SK-N-SH (cell line): ENCODE measurements around the gene DPEP1. TPM values are rescaled to one million over a fixed set of nuclear protein-coding genes. Genes with fewer than 3 reads are reported as not detected.

Source experiments
- CTCF ChIA-PET: fragments of 300-600, 350-600 bp; formaldehyde crosslinking; extraction: SDS; loops from one replicate; lab custom pipeline; 2021; lab: Yijun Ruan, JAX
- POLR2A ChIA-PET: fragments of 350-600 bp; sonication (Branson Sonifier 250); formaldehyde crosslinking; extraction: SDS; loops from one replicate; lab custom pipeline; 2020; ENCODE audit warnings: antibody characterized with exemption, inconsistent platforms; lab: Yijun Ruan, JAX
- DNase-seq: peaks from one replicate; pipeline ENCODE4 v3.0.0; 2012
- H2AFZ ChIP-seq: fragments of 200-600 bp; sonication (generic); 2 replicates; pipeline ENCODE4 v1.8.1; 2016; ENCODE audit warnings: antibody characterized with exemption, mild to moderate bottlenecking, low read depth
- H3F3A ChIP-seq: fragments of 200-600 bp; sonication (generic); replicated peaks from 2 replicates; pipeline ENCODE3; 2016; ENCODE audit warnings: antibody characterized with exemption, mild to moderate bottlenecking; ENCODE audit not compliant: insufficient read depth
- H3K27ac ChIP-seq, 2 experiments: fragments of 200-500 bp in 1 of 2; fragments of 200-600 bp in 1 of 2; sonication (Bioruptor generic) in 1 of 2; sonication (generic), shearing (Covaris generic) in 1 of 2; 2 replicates each; pipeline versions ENCODE4 v1.5.1 to v1.6.1; 2014 to 2016; ENCODE audit warnings: low read depth in 2 of 2, inconsistent platforms in 1 of 2, low read length in 1 of 2, mild to moderate bottlenecking in 1 of 2, mixed read lengths in 1 of 2
- H3K27me3 ChIP-seq: fragments of 200-600 bp; sonication (generic), shearing (Covaris generic); 2 replicates; pipeline ENCODE4 v1.6.1; 2016; ENCODE audit warnings: mixed run types; ENCODE audit not compliant: insufficient read depth
- H3K36me3 ChIP-seq, 2 experiments: fragments of 200-500 bp in 1 of 2; fragments of 200-600 bp in 1 of 2; sonication (Bioruptor generic) in 1 of 2; sonication (generic) in 1 of 2; replicated peaks in 1 of 2; 2 replicates each; pipeline versions ENCODE3 to v1.5.1; 2014 to 2016; ENCODE audit warnings: low read length in 1 of 2, mild to moderate bottlenecking in 1 of 2; ENCODE audit not compliant: insufficient read depth in 2 of 2, control insufficient read depth in 1 of 2
- H3K4me1 ChIP-seq, 2 experiments: fragments of 200-500 bp in 1 of 2; fragments of 200-600 bp in 1 of 2; sonication (Bioruptor generic) in 1 of 2; sonication (generic), shearing (Covaris generic) in 1 of 2; 2 replicates each; pipeline versions ENCODE4 v1.5.1 to v1.6.1; 2014 to 2016; ENCODE audit warnings: low read depth in 1 of 2, low read length in 1 of 2, mixed run types in 1 of 2; ENCODE audit not compliant: insufficient read depth in 2 of 2, control insufficient read depth in 1 of 2
- H3K4me2 ChIP-seq: fragments of 200-600 bp; sonication (generic), shearing (Covaris generic); 2 replicates; pipeline ENCODE4 v1.6.1; 2017; ENCODE audit warnings: mixed run types
- H3K4me3 ChIP-seq, 2 experiments: fragments of 200-500 bp in 1 of 2; fragments of 200-600 bp in 1 of 2; sonication (Bioruptor generic) in 1 of 2; sonication (generic), shearing (Covaris generic) in 1 of 2; 2 replicates each; pipeline versions ENCODE4 v1.5.1 to v1.8.1; 2014 to 2016; ENCODE audit warnings: low read depth in 2 of 2, inconsistent platforms in 1 of 2, low read length in 1 of 2, mild to moderate bottlenecking in 1 of 2, mixed read lengths in 1 of 2, moderate library complexity in 1 of 2
- H3K79me2 ChIP-seq: fragments of 200-600 bp; sonication (generic); 2 replicates; pipeline ENCODE4 v1.8.1; 2017; ENCODE audit warnings: mild to moderate bottlenecking; ENCODE audit not compliant: insufficient read depth
- H3K9ac ChIP-seq: fragments of 200-600 bp; sonication (generic); 2 replicates; pipeline ENCODE4 v1.6.1; 2017; ENCODE audit warnings: mixed run types
- H3K9me2 ChIP-seq: fragments of 200-600 bp; sonication (generic); 2 replicates; pipeline ENCODE4 v1.6.1; 2017; ENCODE audit warnings: mixed run types
- H3K9me3 ChIP-seq: fragments of 200-600 bp; sonication (generic); 2 replicates; pipeline ENCODE4 v1.6.1; 2017; ENCODE audit warnings: mixed run types, mild to moderate bottlenecking, moderate library complexity
- H4K20me1 ChIP-seq: fragments of 200-600 bp; sonication (generic); 2 replicates; pipeline ENCODE4 v1.6.1; 2017; ENCODE audit warnings: mild to moderate bottlenecking, mixed run types; ENCODE audit not compliant: insufficient read depth
- CTCF ChIP-seq: fragments of 200-600 bp; sonication (generic); IDR thresholded peaks from 2 replicates; pipeline ENCODE4 v1.6.1; 2017; ENCODE audit warnings: antibody characterized with exemption, mild to moderate bottlenecking, moderate library complexity
- FOXM1 ChIP-seq: IDR thresholded peaks from 2 replicates; pipeline ENCODE4 v1.4.0; 2012; ENCODE audit warnings: low read depth, mild to moderate bottlenecking
- NFIC ChIP-seq: IDR thresholded peaks from 2 replicates; pipeline ENCODE4 v1.4.0; 2012; ENCODE audit warnings: borderline replicate concordance
- SMC3 ChIP-seq: IDR thresholded peaks from 2 replicates; pipeline ENCODE4 v1.6.1; 2012; ENCODE audit warnings: low read depth, low read length, improper control_type of control experiment
- USF2 ChIP-seq: fragments of 150-350 bp; IDR thresholded peaks from 2 replicates; pipeline ENCODE4 v1.6.1; 2017; ENCODE audit warnings: antibody characterized with exemption, low read length, low read depth, borderline replicate concordance
- YY1 ChIP-seq: IDR thresholded peaks from 2 replicates; pipeline ENCODE4 v1.4.0; 2012; ENCODE audit warnings: low read depth, mild to moderate bottlenecking
- WGBS: methylation state at CpG from one replicate; pipeline ENCODE4 v1.1.6; 2017; ENCODE audit warnings: low lambda C conversion rate; 5-methylcytosine and 5-hydroxymethylcytosine counted together
- polyA plus RNA-seq, 3 experiments: library from polyadenylated mRNA; depleted of rRNA; stranded (reverse); fragments of >200 nt; gene quantifications; 2 replicates each; pipeline ENCODE4 v1.2.3, GENCODE V29; 2012
- TF ChIP-seq, protein P1 (sequence below): IDR thresholded peaks from 2 replicates; pipeline ENCODE4 v1.4.0; 2012; ENCODE audit warnings: low read depth, borderline replicate concordance
- TF ChIP-seq, protein P2 (sequence below): IDR thresholded peaks from 2 replicates; pipeline ENCODE4 v1.6.1; 2012; ENCODE audit warnings: mild to moderate bottlenecking, low read depth, low read length, moderate library complexity

The DPEP1 gene
- polyA plus RNA-seq, 1 of the 3 experiments (the other 2 are of a cell fraction): 0.05 TPM

GRCh38 chr16:89678258-89678657 lies 64.8 kb downstream of the DPEP1 start:
- no peaks in the 10 kb centered on the region for H3F3A ChIP-seq
- TF ChIP-seq YY1 (peak; percentile 33; the same call in 1 of the 2 replicates), FOXM1 (no peak), NFIC (no peak), SMC3 (no peak)
- TF ChIP-seq, protein P1, sequence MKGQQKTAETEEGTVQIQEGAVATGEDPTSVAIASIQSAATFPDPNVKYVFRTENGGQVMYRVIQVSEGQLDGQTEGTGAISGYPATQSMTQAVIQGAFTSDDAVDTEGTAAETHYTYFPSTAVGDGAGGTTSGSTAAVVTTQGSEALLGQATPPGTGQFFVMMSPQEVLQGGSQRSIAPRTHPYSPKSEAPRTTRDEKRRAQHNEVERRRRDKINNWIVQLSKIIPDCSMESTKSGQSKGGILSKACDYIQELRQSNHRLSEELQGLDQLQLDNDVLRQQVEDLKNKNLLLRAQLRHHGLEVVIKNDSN: no peak
- TF ChIP-seq, all 33 proteins: peak for 1
- Histone ChIP-seq H4K20me1 (no peaks in the 10 kb centered on the region), H3K9me2 (no peaks in the 10 kb centered on the region), H3K4me1 (no peaks in the 10 kb centered on the region), H3K36me3 (no peaks in the 10 kb centered on the region), H3K27ac (no peak overlapping the region), H3K79me2 (no peaks in the 10 kb centered on the region), H3K4me3 (no peak overlapping the region), H3K27me3 (no peaks in the 10 kb centered on the region), H2AFZ (no peak overlapping the region), H3K4me2 (no peak overlapping the region), H3K9me3 (peaks cover 14% of the 10 kb centered on the region; the same call in 1 of the 2 replicates), H3K9ac (no peak overlapping the region)
- WGBS: 84% methylated on average over 2 of the region's 2 CpGs
- ChIA-PET POLR2A (no interaction called here), CTCF (no interaction called here)
- DNase-seq: no peak

- Histone ChIP-seq H4K20me1 (no peaks in the 10 kb centered on the region), H2AFZ (no peak overlapping the region), H3K4me2 (no peak overlapping the region), H3K9ac (no peak overlapping the region), H3K9me3 (no peaks in the 10 kb centered on the region), H3K27me3 (no peaks in the 10 kb centered on the region), H3K36me3 (peaks cover 7 to 8% of the 10 kb centered on the region in 2 experiments), H3K4me3 (no peak overlapping the region), H3K9me2 (no peaks in the 10 kb centered on the region), H3K4me1 (peaks cover 4 to 7% of the 10 kb centered on the region in 2 experiments; a peak in 1 of 4 replicates), H3K79me2 (peaks cover 36% of the 10 kb centered on the region), H3F3A (peaks cover 3% of the 10 kb centered on the region), H3K27ac (no peak overlapping the region)
- ChIA-PET POLR2A (interaction anchor here (1.0 to 1.5 kb wide), 6 partner anchors 9 to 120 kb away, joined by 3 to 10 read pairs (median 4); no protein-coding TSS in a partner anchor), CTCF (interaction anchor here (0.7 to 2.3 kb wide), 5 partner anchors 15 to 224 kb away, joined by 3 to 22 read pairs (median 3); partner anchors contain the start of gene SPATA2L)
- WGBS: 100% methylated on average over 1 of the region's 1 CpG
- no peak for DNase-seq
- TF ChIP-seq, protein P1: no peak
- TF ChIP-seq, protein P2, sequence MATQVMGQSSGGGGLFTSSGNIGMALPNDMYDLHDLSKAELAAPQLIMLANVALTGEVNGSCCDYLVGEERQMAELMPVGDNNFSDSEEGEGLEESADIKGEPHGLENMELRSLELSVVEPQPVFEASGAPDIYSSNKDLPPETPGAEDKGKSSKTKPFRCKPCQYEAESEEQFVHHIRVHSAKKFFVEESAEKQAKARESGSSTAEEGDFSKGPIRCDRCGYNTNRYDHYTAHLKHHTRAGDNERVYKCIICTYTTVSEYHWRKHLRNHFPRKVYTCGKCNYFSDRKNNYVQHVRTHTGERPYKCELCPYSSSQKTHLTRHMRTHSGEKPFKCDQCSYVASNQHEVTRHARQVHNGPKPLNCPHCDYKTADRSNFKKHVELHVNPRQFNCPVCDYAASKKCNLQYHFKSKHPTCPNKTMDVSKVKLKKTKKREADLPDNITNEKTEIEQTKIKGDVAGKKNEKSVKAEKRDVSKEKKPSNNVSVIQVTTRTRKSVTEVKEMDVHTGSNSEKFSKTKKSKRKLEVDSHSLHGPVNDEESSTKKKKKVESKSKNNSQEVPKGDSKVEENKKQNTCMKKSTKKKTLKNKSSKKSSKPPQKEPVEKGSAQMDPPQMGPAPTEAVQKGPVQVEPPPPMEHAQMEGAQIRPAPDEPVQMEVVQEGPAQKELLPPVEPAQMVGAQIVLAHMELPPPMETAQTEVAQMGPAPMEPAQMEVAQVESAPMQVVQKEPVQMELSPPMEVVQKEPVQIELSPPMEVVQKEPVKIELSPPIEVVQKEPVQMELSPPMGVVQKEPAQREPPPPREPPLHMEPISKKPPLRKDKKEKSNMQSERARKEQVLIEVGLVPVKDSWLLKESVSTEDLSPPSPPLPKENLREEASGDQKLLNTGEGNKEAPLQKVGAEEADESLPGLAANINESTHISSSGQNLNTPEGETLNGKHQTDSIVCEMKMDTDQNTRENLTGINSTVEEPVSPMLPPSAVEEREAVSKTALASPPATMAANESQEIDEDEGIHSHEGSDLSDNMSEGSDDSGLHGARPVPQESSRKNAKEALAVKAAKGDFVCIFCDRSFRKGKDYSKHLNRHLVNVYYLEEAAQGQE: no peak
- TF ChIP-seq USF2 (no peak), CTCF (no peak)
These were observed 72.5 kb downstream of the DPEP1 start for GRCh38 chr16:89685916-89686315.
